ENCODE data around the gene DHPS. TPM values are rescaled to one million over a fixed set of nuclear protein-coding genes. Genes with fewer than 3 reads are reported as not detected.

Gene DHPS
- total RNA-seq, 1 experiment from 2014 or later, result 69.1 TPM

GRCh38 chr19:12676384-12676792 lies 5.3 kb downstream of the DHPS start:
- peak; percentile 89 for DNase-seq
- CTCF ChIA-PET, result no interaction called here
- Mint-ChIP-seq H3K4me1 (ENCODE audit: low read depth, unreplicated experiment) (peaks cover 16% of the 10 kb centered on the region), H3K4me3 (ENCODE audit: low read depth, unreplicated experiment) (no peak overlapping the region), H3K27me3 (ENCODE audit: unreplicated experiment) (no peaks in the 10 kb centered on the region), H3K27ac (ENCODE audit: unreplicated experiment) (no peak overlapping the region), H3K36me3 (ENCODE audit: insufficient read depth, unreplicated experiment) (peaks cover 51% of the 10 kb centered on the region), H3K9me3 (ENCODE audit: low read depth, unreplicated experiment) (no peaks in the 10 kb centered on the region)
- peak; percentile 62 for TF ChIP-seq CTCF (IDR thresholded peaks at IDR 0.05; ENCODE audit: unreplicated experiment)
- intact Hi-C loops (cut with micrococcal nuclease; ENCODE audit: unreplicated experiment), result no loop called here
- BruUV-seq (replicated peaks), result no TSS peak

GRCh38 chr19:12675940-12676339 lies 5.7 kb downstream of the DHPS start:
- H3K4me1 Mint-ChIP-seq (ENCODE audit: low read depth, unreplicated experiment), result peaks cover 12% of the 10 kb centered on the region
- no peak for TF ChIP-seq CTCF (IDR thresholded peaks at IDR 0.05; ENCODE audit: unreplicated experiment)
- no TSS peak for BruUV-seq (replicated peaks)
- H3K4me3 Mint-ChIP-seq (ENCODE audit: low read depth, unreplicated experiment), result no peak overlapping the region
- no peaks in the 10 kb centered on the region for H3K9me3 Mint-ChIP-seq (ENCODE audit: low read depth, unreplicated experiment)
- H3K36me3 Mint-ChIP-seq (ENCODE audit: insufficient read depth, unreplicated experiment), result peaks cover 47% of the 10 kb centered on the region
- H3K27ac Mint-ChIP-seq (ENCODE audit: unreplicated experiment), result no peak overlapping the region
- H3K27me3 Mint-ChIP-seq (ENCODE audit: unreplicated experiment), result no peaks in the 10 kb centered on the region
- CTCF ChIA-PET, result no interaction called here
- no peak for DNase-seq
- intact Hi-C loops (cut with micrococcal nuclease; ENCODE audit: unreplicated experiment), result no loop called here

- no TSS peak for BruUV-seq (replicated peaks)
- no peaks in the 10 kb centered on the region for H3K27me3 Mint-ChIP-seq (ENCODE audit: unreplicated experiment)
- no peak overlapping the region for H3K4me3 Mint-ChIP-seq (ENCODE audit: low read depth, unreplicated experiment)
- no peak for DNase-seq
- CTCF ChIA-PET, result no interaction called here
- no peak for TF ChIP-seq CTCF (IDR thresholded peaks at IDR 0.05; ENCODE audit: unreplicated experiment)
- no peak overlapping the region for H3K27ac Mint-ChIP-seq (ENCODE audit: unreplicated experiment)
- H3K4me1 Mint-ChIP-seq (ENCODE audit: low read depth, unreplicated experiment), result peaks cover 8% of the 10 kb centered on the region
- no peaks in the 10 kb centered on the region for H3K9me3 Mint-ChIP-seq (ENCODE audit: low read depth, unreplicated experiment)
- peaks cover 49% of the 10 kb centered on the region for H3K36me3 Mint-ChIP-seq (ENCODE audit: insufficient read depth, unreplicated experiment)
- intact Hi-C loops (cut with micrococcal nuclease; ENCODE audit: unreplicated experiment), result no loop called here
Measured at GRCh38 chr19:12675399-12675798, 6.3 kb downstream of the DHPS start.

DNA sequence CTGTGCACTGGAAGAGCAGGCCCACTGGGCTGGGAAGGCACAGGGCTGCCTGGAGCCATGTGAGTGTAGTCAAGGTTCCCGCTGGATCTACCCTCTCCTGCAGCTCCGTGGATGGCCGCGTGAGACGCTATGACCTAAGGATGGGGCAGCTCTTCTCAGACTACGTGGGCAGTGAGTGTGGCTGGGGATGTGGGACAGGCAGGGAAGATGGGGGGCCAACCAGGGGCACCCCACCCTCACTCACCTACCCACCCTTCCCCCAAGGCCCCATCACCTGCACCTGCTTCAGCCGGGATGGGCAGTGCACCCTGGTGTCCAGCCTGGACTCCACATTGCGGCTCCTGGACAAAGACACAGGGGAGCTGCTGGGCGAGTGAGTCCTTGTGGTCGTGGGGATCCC lies 8.9 kb downstream of the DHPS start:
- no peaks in the 10 kb centered on the region for H3K27me3 Mint-ChIP-seq (ENCODE audit: unreplicated experiment)
- H3K4me3 Mint-ChIP-seq (ENCODE audit: low read depth, unreplicated experiment), result no peak overlapping the region
- H3K27ac Mint-ChIP-seq (ENCODE audit: unreplicated experiment), result no peak overlapping the region
- no peak for DNase-seq
- peaks cover 63% of the 10 kb centered on the region for H3K36me3 Mint-ChIP-seq (ENCODE audit: insufficient read depth, unreplicated experiment)
- no peaks in the 10 kb centered on the region for H3K9me3 Mint-ChIP-seq (ENCODE audit: low read depth, unreplicated experiment)
- intact Hi-C loops (cut with micrococcal nuclease; ENCODE audit: unreplicated experiment), result loop anchor here (5.0 kb wide), 1 partner anchor 175 kb away; no protein-coding TSS in a partner anchor
- H3K4me1 Mint-ChIP-seq (ENCODE audit: low read depth, unreplicated experiment), result peaks cover 8% of the 10 kb centered on the region
- no TSS peak for BruUV-seq (replicated peaks)
- CTCF ChIA-PET, result interaction anchor here (0.5 to 1.0 kb wide), 2 partner anchors 9 to 196 kb away, joined by 3 read pairs; partner anchors contain the start of gene DHPS
- no peak for TF ChIP-seq CTCF (IDR thresholded peaks at IDR 0.05; ENCODE audit: unreplicated experiment)

Measured in Calu3 (cell line).